ENCODE measurements around the gene LEP.
"Not testable (repeated sequence)": the region's sequence is repeated elsewhere in the genome, so short reads cannot be mapped to it uniquely, and the experiment has no call there.

The LEP gene

DNA sequence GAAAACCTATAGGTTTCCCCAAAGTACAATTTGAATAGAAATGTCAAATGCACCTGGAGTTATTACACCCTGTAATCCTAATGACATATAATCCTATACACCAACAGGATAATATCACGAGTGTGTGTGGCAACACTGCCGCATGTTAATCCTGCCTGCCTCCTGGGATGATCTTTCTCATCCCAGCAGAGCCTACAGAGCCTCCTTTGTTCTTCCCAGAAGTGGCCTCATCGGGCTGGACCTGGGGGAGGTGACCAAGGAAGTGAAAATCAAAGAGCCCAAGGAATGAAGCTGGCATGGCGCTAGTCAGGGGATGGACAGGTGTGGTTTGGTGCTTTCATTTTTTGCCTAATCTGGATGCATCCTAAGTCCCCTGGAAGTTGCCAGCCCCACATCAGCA is 29.5 kb upstream of the LEP start:
- DNase-seq, result no peak

DNA sequence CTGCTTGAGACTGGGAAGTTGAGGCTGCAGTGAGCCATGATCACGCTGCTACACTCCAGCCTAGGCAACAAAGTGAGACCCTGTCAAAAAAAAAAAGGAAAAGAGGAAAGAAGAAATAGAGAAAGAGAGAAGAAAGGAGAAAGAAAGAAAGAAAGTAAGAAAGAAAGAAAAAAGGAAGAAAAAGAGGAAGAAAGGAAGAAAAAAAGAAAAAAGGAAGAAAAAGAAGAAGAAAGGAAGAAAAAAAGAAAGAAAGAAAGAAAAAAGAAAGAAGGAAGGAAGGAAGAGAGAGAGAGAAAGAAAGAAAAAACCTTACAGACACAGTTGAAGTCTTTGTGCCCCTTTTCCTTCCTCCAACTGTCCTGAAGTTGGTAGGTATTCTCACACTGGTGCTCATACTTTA is 26.6 kb upstream of the LEP start:
- DNase-seq, result no peak

DNA sequence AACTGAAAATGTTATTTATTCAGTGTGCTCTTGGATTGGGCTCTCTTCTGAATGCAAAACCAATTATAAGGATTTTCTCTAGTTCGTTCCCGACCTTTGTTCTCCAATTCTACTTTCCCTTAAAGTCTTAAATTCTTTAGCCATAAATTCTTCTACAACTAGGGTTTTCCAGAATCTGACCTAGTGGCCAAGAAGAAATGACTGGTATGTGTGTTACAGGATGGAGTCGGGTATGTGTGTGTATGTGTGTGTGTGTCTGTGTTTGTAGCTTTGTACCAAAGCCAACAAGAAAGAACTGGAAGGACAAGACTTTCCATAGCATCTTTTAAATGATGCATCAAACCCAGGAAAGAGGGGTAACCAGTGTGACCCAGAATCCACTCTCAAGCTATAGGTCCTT is 25.8 kb upstream of the LEP start:
- DNase-seq, result no peak

DNA sequence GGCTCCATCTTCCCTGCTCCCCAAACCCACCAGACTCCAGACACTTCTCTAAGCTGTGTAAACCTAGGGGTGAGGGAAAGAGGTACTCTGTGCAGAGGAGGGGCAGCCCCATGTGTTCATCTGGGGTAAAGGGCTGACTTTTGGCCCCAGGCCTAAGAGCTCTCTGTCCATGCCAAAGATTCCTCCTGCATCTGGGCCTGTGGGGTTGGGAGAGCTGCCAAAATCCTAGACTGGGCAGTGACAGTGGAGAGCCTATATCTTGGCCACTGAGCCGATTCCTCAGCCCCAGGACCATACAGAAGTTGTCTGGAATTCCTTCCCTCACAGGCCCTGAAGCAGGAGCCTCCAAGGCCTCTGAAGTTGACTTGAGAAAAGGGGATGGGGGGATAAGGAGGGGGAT is 25.3 kb upstream of the LEP start:
- no peak for DNase-seq

DNA sequence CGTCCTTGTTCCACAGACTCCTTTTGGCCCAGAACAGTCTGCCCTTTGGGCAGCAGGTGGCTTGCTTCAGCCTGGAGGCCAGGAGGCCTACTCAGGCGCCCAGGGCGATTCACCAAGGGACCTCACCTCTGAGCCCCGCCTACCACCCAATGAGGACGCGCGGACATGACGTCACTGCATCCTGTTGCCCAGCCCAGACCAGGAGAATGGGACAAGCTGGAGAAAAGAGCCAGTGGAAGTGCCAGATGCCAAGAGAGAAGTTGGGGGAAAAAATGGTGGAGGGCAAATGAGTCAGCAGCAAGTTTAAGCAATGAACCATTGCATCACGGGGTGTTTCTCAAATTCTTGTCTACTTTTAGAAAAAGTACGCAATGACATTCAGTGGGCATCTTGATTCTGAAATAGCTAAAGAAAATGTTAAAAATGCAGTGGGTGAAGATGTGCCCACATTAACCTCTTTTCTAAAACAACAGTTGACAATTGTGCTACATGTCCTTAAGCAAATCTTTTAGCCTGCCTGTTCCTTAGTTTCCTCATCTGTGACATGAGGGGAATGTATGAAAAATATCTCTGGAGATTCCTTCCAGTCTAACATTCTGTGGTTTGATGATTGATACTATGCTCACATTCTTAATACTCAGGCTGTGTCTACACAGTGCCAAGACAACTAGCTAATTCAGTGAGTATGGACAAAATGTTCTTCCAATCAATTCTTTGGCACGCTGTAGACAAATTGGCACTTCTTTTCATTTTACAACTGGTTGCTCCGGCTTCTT is 23.9 kb upstream of the LEP start:
- no peak for DNase-seq

DNA sequence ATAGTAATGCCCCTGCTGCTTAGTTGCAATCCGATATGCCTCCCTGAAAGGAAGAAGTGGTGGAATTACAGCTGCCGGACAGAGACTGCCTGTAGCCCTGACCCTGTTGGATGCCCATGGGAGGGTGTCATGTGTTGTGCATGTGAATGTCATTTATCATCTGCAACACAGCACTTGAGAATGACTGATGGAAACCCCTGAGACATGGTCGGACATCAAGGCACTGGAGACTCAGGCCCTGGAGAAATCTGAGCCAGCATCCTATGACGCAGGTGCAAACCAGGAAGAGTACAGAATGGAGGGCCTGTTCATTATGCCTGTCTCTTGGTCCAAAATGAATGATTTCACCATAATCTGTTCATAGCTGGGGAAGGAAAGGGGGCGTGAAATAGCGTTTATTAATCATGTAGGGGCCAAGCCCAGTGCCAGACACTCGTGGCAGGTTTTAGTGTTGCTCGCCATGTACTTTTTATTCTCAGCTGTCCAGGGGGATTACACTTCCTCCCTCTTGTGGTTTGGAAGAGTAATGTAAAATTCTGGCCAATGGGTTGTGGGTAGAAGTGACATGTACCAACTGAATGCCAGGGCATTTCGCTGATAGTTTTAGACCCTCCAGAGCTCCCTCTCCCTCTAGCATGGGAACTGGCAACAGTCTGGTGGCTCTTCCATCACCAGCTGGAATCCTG is 23.0 kb upstream of the LEP start:
- no peak for DNase-seq

DNA sequence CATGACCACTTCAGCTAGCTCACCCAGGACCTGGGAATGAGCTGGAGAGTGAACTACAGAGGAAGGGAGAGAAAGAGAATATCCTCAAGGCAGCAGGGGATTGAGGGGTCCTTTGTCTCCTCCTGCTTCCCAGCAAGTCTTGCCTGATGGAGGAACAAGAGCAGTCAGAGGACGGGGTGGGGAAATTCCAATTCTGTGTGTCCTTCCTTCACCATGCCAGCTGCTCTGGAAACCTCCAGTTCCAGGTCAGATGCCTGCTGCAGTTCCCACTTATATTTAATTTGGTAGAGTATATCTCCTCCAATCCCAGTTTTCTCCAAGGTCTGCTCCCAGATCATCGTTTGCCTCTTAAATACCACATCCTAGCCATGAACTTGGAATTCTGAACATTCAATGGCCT is 21.4 kb upstream of the LEP start:
- DNase-seq, result no peak

DNA sequence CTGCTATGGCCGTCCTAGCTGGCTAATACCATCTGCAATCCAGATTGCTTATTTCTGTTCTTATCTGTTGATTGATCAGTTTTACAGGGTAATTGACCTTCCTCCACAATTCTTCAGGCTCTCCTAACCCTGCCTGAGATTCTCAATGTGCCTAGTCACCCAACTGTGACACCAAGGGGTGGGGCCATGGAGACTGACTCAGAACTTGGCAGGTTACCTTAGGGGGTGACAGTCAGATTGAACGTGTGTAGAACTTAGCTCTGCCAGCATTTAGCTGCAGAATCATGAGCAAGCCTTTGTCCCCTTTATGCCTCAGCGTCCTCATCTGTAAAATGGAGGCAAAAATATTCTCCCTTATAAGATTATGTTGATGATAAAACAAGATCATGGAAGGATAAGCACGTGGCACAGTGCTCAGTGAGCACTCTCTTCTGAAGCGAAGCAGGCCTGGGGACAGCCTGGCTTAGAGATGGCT is 19.1 kb upstream of the LEP start:
- DNase-seq, result no peak

DNA sequence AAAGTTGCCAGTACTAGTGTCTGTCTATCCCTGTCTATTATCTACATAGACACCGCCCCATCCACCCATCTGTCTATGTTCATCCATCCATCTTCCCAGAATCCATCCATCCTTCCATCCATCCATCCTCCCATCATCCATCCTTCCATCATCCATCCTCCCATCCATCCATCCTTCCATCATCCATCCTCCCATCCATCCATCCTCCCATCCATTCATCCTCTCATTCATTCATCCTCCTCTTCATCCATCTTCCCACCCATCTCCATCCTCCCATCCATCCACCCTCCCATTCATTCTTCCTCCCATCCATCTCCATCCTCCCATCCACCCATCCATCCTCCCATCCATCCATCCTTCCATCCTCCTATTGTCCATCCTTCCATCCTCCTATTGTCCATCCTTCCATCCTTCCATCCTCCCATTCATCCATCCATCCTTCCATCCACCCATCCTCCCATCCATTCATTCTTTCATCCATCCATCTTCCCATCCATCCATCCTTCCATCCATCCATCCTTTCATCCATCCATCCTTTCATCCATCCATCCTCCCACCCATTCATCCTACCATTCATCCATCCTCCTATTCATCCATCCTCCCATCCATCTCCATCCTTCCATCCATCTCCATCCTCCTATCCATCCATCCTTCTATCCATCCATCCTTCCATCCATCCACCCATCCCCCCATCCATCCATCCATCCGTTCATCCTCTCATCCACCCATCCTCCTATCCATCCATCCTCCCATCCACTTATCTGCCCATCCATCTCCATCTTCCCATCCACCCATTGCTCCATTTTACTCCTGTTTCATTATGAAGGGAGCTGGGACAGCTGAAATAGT is 14.7 kb upstream of the LEP start:
- no peak for DNase-seq

DNA sequence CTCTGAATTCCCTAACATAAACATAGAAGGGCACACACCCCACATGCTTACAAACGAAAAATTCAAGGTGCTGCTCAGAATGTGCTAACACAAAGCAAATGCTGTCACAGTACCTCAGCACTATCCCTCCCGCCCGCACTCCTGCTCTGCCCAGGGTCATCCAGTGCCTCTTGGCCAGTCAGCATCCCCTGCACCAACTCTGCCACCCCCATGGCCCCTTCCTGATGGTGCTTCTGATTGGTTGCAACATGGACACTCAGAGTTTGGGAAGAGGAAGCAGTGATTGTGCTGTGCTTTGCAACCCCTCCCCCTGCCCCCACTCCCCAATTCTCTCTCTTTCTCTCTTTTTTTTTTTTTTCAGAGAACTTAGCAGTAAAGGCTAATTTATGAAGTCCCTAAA is 13.8 kb upstream of the LEP start:
- no peak for DNase-seq

DNA sequence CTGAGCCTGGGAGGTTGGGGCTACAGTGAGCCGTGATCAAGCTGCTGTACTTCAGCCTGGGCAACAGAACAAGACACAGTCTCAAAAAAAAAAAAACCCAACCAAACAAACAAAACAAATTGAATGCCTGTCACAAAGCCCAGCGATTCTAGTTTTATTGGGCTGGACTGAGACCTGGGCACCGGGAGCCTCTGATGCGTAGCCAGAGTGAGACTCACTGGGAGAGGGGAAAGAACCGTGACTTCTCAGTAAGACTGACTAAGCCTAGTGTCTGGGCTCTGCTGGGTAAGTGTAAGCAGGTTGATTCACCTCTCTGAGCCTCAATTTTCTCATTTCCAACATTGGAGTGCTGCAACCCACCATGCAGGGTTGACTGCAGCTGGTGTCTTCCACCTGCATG is 10.1 kb upstream of the LEP start:
- DNase-seq, result no peak

DNA sequence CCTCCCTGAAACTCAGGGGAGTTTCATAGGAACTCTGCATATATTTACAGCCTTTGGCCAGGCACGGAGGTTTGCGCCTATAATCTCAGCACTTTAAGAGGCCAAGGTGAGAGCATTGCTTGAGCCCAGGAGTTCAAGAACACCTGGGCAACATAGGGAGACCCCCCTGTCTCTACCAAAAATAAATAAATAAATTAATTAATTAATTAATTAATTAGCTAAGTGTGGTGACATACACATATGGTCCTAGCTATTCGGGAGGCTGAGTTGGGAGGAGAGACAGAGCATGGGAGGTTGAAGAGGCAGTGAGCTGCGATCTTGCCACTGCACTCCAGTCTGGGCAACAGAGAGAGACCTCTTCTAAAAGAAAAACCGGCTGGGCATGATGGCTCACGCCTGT is 9.4 kb upstream of the LEP start:
- DNase-seq, result no peak

DNA sequence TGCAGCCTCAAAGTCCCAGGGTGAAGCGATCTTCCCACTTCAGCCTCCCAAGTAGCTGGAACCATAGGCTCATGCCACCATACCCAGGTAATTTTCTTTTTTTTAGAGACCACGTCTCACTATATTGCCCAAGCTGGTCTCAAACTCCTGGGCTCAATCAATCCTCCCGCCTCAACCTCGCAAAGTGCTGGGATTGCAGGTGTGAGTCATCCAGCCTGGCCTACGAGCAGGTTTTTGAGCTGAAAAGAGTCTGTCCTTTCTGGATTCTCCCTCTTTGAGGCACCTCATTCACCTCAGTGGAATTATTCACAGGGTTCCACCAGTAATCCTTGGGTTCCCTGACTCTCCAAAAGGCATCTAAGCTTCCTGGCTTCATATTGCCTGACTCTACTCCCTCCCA is 7.6 kb upstream of the LEP start:
- DNase-seq, result no peak

DNA sequence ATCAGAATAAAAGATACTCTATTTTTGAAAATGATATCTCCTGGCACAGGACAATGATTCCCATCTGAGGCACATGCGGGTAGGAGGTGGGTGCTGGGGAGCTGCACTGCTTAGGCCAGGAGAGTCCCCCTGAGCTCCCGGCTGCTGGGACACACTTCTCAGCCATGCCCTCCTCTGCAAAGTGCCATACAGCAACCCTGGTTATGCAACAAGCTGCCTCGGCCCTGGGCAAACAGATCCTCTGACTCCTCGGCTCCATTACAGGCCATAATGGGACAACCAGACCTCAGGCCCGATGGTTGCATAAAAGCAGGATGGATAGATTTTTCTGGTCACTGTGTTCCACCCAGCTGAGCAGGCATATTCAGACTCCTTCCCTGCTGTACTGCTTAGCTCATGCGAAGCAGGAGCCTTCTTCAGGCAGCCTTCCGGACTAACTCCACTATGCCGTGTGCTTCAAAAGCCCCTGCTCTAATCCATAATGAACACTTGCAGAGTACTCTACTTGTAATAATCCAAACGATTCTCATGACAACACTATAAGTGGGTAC is 6.5 kb upstream of the LEP start:
- no peak for DNase-seq

DNA sequence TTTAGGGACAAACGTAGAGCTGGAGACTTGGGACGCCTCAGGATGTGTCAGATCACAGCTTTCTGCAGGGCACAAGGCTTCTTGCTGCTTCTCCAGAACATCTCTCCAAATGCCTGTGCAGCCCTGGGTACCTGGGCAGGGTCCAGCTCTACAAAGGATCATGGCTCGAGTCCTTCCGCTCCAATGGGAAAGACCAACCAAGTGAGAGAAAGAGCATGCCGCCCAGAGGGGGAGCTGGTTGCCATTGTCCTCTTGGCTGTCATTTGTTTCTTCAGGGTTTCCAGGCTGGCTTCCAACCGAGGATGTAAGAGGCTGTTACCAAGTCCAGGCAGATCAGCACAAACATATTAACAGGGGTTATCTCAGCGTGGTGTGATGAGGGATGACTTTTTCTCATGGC is 5.6 kb upstream of the LEP start:
- DNase-seq, result no peak

DNA sequence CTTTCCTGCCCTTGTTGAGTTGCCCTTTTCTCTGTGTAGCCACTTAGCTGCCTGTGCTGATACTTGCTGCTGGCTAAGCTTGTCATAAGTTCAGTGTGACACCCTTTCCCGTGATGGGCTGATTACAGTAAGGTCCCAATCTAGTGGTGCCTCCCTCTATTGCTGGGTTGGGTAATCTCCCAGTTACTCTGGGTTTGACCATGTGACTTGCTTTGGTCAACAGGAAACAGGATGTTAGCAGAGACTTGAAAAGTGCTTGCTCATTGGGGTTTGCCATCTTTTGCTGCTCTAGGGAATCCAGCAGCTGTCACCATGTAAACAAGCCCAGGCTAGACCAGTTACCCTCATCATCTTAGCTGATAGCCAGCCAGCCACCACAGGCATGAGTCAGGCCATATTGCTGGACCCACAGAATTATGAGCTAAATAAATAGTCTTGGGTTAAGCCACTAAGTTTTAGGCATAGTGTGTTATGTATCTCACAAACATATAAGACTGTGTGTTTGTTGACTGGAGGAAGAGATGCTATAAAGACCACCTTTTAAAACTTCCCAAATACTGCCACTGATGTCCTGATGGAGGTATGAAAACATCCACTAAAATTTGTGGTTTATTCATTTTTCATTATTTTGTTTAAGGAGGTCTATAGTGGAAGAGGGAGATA is 4.0 kb upstream of the LEP start:
- no peak for DNase-seq

DNA sequence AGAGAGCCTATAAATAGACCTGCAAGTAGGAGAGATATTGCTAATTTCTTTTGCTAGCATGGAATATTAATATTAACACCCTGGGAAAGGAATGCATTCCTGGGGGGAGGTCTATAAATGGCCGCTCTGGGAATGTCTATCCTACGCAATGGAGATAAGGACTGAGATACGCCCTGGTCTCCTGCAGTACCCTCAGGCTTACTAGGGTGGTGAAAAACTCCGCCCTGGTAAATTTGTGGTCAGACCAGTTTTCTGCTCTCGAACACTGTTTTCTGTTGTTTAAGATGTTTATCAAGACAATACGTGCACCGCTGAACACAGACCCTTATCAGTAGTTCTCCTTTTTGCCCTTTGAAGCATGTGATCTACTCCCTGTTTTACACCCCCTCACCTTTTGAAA is 1.9 kb upstream of the LEP start:
- not testable (repeated sequence) for DNase-seq

DNA sequence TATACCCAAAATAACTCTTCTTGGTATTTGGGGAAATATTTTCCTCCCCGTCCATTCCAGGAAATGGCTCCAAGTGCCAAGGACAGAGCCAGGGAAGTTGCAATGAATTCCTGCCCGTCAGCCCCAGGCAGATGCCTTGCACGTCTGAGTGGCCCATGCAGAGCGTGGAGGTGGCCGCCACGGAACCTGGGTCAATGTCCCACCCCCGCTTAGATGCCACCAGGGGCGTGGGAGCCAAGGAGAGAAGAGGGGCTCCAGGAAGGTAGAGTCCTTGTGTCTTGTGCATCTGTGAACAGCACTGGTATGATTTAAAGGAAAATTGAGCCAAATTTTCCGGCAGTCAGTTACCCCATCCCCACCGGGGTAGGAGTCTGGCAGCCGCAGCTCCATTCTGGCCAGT is 1.6 kb downstream of the LEP start:
- DNase-seq, result no peak

DNA sequence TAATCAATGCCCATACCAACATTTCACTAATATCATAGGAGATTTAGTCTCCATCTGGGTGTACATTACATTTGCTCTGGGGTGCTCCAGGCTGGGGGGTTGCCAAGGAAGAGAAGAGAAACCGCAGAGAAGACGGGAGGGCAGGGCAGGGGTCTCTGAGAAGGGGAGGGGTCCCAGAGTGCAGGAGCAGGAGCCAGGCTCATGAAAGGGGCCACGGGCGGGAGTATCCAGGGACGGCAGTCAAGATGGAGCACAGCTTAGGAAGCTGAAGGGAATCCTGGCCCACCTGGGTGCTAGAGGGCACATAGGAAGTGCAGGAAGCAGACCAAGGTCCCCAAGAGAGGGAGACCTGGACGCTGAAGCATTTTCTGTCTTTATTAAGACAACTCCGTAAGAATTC is 2.2 kb downstream of the LEP start:
- DNase-seq, result no peak

DNA sequence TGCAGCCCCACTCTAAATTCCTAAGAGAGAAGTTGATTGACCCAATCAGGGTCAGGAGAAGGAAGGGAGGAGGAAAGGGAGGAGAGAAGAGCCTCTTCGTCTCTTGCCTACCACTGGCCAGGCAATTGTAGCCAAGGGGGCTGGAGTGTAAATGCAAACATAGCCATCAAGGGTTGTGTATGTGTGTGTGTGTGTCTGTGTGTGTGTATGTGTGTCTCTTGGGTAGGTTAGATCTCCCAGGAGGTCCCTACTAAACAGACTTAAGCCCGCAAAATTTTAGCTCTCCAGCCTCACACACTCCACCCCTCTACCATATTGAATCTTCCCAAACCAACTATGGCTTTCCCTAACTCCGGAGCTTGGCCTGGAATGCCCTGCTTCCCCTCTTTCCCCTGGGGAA is 3.8 kb downstream of the LEP start:
- DNase-seq, result no peak

DNA sequence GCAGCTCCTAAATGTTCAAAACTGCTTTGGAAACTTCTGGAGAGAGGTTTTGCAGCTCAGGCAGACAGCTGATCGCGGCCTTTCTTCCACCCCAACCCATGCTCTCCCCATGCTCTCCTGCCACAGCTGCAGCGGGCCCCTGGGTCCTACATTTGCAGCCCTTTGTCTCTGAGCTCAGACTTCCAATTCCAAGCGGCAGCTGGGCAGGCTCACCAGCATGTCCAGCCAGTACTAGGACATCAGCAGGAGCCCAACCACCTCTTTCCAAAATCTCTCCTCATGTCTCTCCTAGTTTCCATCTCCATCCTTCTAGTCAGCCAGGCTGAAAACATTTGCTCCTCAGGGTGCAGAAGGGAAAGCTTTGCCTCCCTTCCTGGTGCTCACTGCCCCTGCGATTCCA is 6.0 kb downstream of the LEP start:
- no peak for DNase-seq

DNA sequence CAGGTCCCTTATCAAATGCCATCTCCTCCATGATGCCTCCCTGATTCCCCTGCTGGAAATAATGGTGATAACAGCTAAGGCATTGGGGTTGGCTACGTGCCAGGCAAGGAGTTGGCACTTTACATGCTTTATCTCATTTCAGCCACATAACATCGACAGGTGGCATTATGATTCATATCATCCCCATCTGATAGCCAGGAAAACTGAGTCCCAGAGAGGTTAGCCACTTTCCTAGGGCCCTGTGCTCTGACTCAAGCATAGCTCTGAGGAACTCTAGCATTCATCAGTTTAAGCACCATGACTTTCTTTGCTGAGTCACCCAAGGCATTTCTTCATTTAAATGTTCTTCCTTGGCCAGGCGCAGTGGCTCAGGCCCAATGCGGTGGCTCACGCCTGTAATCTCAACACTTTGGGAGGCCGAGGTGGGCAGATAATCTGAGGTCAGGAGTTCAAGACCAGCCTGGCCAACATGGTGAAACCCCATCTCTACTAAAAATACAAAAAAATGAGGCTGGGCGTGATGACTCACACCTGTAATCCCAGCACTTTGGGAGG is 6.6 kb downstream of the LEP start:
- no peak for DNase-seq

DNA sequence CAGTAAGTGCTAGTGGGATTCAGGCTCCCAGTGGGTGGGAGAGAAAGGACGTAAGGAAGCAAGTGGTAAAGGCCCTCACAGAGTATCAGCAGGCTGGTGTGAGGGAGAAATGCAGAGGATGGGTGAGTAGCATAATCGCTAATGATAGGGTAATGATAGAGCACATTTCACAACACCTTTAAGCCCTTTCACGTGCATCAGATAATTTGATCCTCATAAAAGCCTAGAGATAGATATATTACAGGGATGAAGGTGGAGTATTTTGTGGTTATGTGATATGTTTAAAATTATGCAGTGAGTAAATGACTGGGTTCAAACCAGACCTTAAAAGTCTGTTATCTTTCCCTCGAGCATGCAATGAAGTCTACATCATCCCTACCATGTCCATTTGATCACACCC is 10.3 kb downstream of the LEP start:
- DNase-seq, result no peak

Measured in NCI-H526 treated with DMSO at 0.1 percent for 48 hours (cell line).